NCI-H526 treated with DMSO at 0.1 percent for 48 hours (cell line): ENCODE measurements around the gene TTLL13.

Source experiments
- DNase-seq: peaks from one replicate; lab custom pipeline; 2025; lab: John Stamatoyannopoulos, UW

TTLL13 gene

GRCh38 chr15:90249203-90249863 is at the start of gene TTLL13:
Gene TTLL13 (plus strand): TSS chr15:90249556. CDS start chr15:90250631, 1,075 bp downstream.
- DNase-seq, result peak; percentile 54

GRCh38 chr15:90200534-90201129 is 48.7 kb upstream of the TTLL13 start:
- no peak for DNase-seq

- DNase-seq, result peak; percentile 42
Observed at GRCh38 chr15:90201130-90201943, 48.0 kb upstream of the TTLL13 start, which contains the start of gene SEMA4B. Gene SEMA4B (plus strand): TSS chr15:90201330. CDS start chr15:90201579, 249 bp downstream.

GRCh38 chr15:90201944-90202375 is 47.4 kb upstream of the TTLL13 start:
- DNase-seq, result no peak

GRCh38 chr15:90202929-90203328 is 46.4 kb upstream of the TTLL13 start:
- no peak for DNase-seq

- no peak for DNase-seq
Observed at GRCh38 chr15:90203473-90203872, 45.9 kb upstream of the TTLL13 start.

- DNase-seq, result no peak
Observed at GRCh38 chr15:90203922-90204321, 45.4 kb upstream of the TTLL13 start.

GRCh38 chr15:90205050-90205848 is 44.1 kb upstream of the TTLL13 start:
- no peak for DNase-seq

- DNase-seq, result no peak
Observed at GRCh38 chr15:90205886-90206285, 43.5 kb upstream of the TTLL13 start.

- no peak for DNase-seq
Observed at GRCh38 chr15:90207252-90207651, 42.1 kb upstream of the TTLL13 start.

- DNase-seq, result no peak
Observed at GRCh38 chr15:90208356-90208755, 41.0 kb upstream of the TTLL13 start.

GRCh38 chr15:90209591-90209990 is 39.8 kb upstream of the TTLL13 start:
- no peak for DNase-seq

GRCh38 chr15:90210593-90210992 is 38.8 kb upstream of the TTLL13 start:
- DNase-seq, result no peak

- DNase-seq, result no peak
Observed at GRCh38 chr15:90211009-90211408, 38.3 kb upstream of the TTLL13 start.

GRCh38 chr15:90211440-90212143 is 37.8 kb upstream of the TTLL13 start:
- DNase-seq, result no peak

- no peak for DNase-seq
Observed at GRCh38 chr15:90212221-90213098, 36.9 kb upstream of the TTLL13 start.

GRCh38 chr15:90213122-90213817 is 36.1 kb upstream of the TTLL13 start:
- DNase-seq, result no peak

GRCh38 chr15:90213818-90214204 is 35.5 kb upstream of the TTLL13 start:
- DNase-seq, result no peak

GRCh38 chr15:90214553-90215196 is 34.7 kb upstream of the TTLL13 start:
- no peak for DNase-seq
